Hepatic stellate cell (primary cell): Measurements from ENCODE around the gene CAMK2N1.

Source experiments
- DNase-seq: peaks from one replicate; pipeline ENCODE4 v3.0.0; 2011; ENCODE audit warnings: low spot score

The CAMK2N1 gene

DNA sequence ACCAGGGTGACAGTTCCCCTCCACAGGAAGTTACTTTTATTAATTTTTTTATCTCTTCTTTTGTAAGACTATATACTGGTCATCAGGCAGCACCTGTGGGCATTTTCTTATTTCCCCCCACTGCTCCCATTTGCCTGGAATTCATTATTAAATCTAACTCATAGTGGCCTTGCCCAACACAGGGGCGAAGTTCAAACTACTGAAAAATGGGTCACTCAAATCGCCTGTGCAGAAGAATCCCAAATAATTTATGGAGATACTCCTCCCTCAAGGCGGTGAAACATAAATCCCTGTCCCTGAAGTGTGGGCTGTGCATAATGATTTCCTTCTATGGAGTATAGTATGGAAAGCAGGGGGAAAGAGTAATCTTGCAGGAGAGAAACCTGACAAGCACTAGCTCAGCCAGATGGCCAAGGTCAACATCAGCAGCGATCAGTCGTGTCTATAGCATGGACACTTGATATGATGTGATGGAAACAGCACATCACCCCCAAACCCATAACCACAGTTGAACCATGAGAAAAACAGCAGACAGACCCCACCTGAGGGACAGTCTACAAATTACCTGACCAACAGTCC lies 7.9 kb downstream of the CAMK2N1 start:
- DNase-seq = no peak

DNA sequence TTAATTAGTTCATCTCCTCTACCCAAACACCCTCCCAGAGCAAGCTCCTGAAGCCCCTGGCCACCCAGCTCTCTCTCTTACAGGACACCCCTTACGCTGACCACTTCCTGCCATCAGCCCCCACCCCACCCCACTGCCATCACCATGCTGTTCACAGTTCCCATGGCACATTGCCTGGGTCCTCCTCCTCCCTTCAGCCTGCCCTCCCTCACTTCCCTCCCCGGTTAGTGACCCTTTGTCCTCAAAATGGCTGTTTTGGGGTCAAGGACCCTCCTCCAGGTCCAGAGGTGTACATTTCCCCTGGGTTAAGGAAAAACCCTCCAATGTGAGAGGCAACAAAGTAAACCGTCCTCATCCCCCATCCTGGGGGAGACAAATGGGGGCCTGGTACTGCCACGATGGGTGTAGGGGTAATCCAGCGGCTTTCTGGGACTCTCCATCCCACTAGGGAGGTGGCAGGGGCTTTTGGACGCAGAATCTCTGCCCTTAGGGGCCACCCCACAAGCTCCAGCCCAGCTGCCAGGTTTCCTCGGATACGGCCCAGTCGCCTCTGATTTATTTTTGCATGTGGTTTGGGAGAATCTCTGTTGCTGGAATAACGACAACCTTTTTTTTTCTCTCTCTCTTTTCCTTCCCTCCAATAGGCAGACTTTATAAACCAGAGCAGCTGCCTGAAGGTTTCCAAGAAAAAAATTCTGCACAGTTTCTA lies 8.5 kb downstream of the CAMK2N1 start:
- no peak for DNase-seq

GRCh38 chr1:20476265-20477038 lies 9.6 kb downstream of the CAMK2N1 start:
- peak; percentile 32 for DNase-seq

GRCh38 chr1:20474996-20475395 lies 11.0 kb downstream of the CAMK2N1 start:
- no peak for DNase-seq

GRCh38 chr1:20474333-20474975 lies 11.6 kb downstream of the CAMK2N1 start:
- DNase-seq = no peak

GRCh38 chr1:20473894-20474293 lies 12.1 kb downstream of the CAMK2N1 start:
- DNase-seq = no peak

- peak; percentile 71 for DNase-seq
These were observed 12.9 kb downstream of the CAMK2N1 start for GRCh38 chr1:20472860-20473711.

GRCh38 chr1:20472121-20472520 lies 13.9 kb downstream of the CAMK2N1 start:
- no peak for DNase-seq

GRCh38 chr1:20470194-20470593 lies 15.8 kb downstream of the CAMK2N1 start:
- no peak for DNase-seq

- DNase-seq = no peak
These were observed 16.5 kb downstream of the CAMK2N1 start for GRCh38 chr1:20469406-20470076.

DNA sequence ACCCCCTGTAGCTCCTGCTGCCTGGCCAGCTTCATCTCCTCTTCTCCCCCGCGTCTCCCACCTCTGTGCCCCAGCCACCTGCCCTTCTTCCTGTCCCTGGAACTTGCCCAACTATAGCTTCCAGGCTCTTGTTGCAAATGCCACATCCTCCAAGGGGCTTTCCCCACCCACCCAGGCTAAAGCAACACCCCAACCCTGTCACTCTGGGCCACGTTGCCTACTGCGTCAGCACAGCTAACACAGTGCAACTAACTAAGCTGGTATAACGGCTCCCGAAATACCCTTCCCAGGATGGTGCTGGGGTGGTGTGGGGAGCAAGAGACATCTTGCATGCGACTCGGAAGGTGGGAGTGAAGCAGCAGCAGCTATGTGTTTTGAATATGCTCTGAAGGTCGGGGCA lies 19.7 kb downstream of the CAMK2N1 start:
- DNase-seq = no peak

- no peak for DNase-seq
These were observed 20.8 kb downstream of the CAMK2N1 start for GRCh38 chr1:20465187-20465586.

- DNase-seq = no peak
These were observed 22.5 kb downstream of the CAMK2N1 start for GRCh38 chr1:20463502-20463901.

- no peak for DNase-seq
These were observed 23.6 kb downstream of the CAMK2N1 start for GRCh38 chr1:20462397-20462796.

- DNase-seq = no peak
These were observed 27.3 kb downstream of the CAMK2N1 start for GRCh38 chr1:20458717-20459116.

DNA sequence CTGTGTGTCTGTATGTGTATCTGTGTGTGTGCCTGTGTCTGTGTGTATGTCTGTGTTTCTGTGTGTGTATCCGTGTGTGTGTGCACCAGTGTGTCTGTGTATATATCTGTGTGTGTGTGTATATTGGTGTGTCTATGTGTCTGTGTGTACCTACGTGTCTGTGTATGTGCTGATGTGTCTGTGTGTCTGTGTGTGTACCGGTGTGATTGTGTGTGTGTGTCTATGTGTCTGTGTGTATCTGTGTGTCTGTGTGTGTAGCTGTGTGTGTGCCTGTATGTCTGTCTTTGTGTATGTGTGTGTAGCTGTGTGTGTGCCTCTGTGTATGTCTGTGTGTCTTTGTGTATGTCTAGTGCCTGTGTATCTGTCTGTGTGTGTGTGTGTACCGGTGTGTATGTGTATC lies 32.0 kb downstream of the CAMK2N1 start:
- no peak for DNase-seq

DNA sequence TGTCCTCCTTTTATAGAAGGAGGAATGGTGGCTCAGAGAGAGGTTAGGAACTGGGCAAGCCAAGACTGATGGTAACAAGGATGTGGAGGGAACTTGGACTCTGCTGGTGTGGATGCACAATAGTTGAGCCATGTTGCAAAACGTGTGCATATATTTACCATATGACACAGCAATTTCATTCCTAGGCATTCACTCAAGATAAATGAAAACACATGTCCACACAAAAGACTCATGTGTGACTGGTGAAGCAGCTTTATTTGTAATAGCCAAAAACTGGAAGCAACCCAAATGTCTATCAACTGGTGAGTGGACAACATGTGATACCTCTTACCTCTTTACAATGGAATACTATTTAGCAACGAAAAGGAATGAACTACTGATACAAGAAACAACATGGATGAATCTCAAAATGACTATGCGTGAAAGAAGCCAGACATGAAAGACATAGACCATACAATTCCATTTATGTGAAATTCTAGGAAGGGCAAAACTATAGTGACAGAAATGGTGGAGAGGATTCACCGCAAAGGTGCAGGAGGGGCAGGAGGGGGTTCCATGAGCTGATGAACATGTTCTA lies 36.2 kb downstream of the CAMK2N1 start:
- DNase-seq = no peak

DNA sequence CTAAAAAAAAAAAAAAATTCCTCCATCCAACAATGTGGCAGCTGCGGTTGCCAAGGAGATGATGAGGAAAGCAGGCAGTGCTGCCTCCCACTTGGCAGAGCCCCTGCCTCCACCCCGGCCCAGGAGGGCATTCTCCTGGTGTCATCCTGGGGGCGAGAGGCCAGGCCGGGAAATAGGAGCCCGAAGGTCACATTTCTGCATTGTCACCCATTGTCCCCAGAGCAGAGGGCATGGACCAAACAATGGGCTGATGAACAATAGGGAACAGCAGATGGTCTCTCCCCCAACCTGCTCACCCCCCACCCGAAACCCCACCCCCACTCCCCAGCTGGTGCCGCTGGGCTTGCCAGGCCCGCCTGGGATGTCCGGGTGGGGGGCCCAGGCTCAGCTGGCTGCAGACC lies 37.3 kb downstream of the CAMK2N1 start:
- DNase-seq = no peak

DNA sequence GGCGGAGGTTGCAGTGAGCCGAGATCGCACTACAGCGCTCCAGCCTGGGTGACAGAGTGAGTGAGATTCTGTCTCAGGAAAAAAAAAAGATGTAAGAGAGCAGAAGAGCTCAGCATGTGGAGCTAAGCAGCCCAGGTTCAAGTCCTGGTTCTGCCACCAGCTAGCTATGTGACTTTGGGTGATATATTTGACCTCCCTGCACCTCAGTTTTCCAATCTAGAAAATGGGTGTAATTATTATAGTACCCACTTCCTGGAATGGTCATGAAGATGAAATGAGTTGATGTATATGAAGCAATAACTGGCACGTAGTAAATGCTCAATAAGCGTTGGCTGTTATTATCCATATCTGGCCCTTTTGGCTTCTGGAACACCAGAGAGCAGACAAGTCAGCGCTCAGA lies 38.2 kb downstream of the CAMK2N1 start:
- no peak for DNase-seq

GRCh38 chr1:20446796-20447195 lies 39.2 kb downstream of the CAMK2N1 start:
- no peak for DNase-seq

- no peak for DNase-seq
These were observed 40.1 kb downstream of the CAMK2N1 start for GRCh38 chr1:20445956-20446355.
